H1 (cell line): ENCODE measurements around the gene MTMR1. TPM values are rescaled to one million over a fixed set of nuclear protein-coding genes. Genes with fewer than 3 reads are reported as not detected.

Experiments used
- CTCF ChIA-PET: fragments of 300-600 bp; sonication (Branson Sonifier 250); formaldehyde crosslinking; loops from one replicate; lab custom pipeline; 2021; ENCODE audit not compliant: partially characterized antibody; lab: Charles Lee
- POLR2A ChIA-PET: fragments of 300-600 bp; sonication (Branson Sonifier 250); formaldehyde crosslinking; loops from one replicate; lab custom pipeline; 2021; ENCODE audit warnings: inconsistent platforms; ENCODE audit not compliant: partially characterized antibody; lab: Charles Lee
- DNase-seq, 2 experiments: peaks; one replicate each; pipeline versions ENCODE4 v3.0.0 to v3.0.0-alpha.2; 2010 to 2022; ENCODE audit warnings: low spot score in 2 of 2, low read depth in 1 of 2, mixed read lengths in 1 of 2
- FAIRE-seq: peaks from 2 replicates; lab custom pipeline; 2011; peaks lifted over from hg19 to GRCh38; lab: Jason Lieb, UNC
- H2AFZ ChIP-seq: 2 replicates; pipeline ENCODE4 v1.8.1; 2012; ENCODE audit warnings: low read length, inconsistent platforms
- H2AK5ac ChIP-seq: 2 replicates; pipeline ENCODE4 v1.6.1; 2013; ENCODE audit warnings: low read depth, low read length
- H2BK120ac ChIP-seq: replicated peaks from 2 replicates; pipeline ENCODE3; 2013; ENCODE audit warnings: low read depth, low read length, inconsistent platforms
- H2BK12ac ChIP-seq: 2 replicates; pipeline ENCODE4 v1.6.1; 2013; ENCODE audit warnings: low read depth, low read length
- H2BK15ac ChIP-seq: 2 replicates; pipeline ENCODE4 v1.6.1; 2013; ENCODE audit warnings: low read length
- H2BK20ac ChIP-seq: 2 replicates; pipeline ENCODE4 v1.6.1; 2013; ENCODE audit warnings: low read length
- H2BK5ac ChIP-seq: 2 replicates; pipeline ENCODE4 v1.6.1; 2013; ENCODE audit warnings: low read depth, low read length
- H3K14ac ChIP-seq: 2 replicates; pipeline ENCODE4 v1.6.1; 2013; ENCODE audit warnings: inconsistent platforms; ENCODE audit not compliant: insufficient read length
- H3K18ac ChIP-seq: 2 replicates; pipeline ENCODE4 v1.6.1; 2013; ENCODE audit warnings: low read length; ENCODE audit errors: extremely low read depth
- H3K23ac ChIP-seq: 2 replicates; pipeline ENCODE4 v1.6.1; 2013; ENCODE audit warnings: inconsistent platforms; ENCODE audit not compliant: insufficient read length
- H3K23me2 ChIP-seq: 2 replicates; pipeline ENCODE4 v1.6.1; 2013; ENCODE audit warnings: low read depth, low read length
- H3K27ac ChIP-seq: 2 replicates; pipeline ENCODE4 v1.6.1; 2011; ENCODE audit warnings: low read depth, low read length, inconsistent platforms
- H3K27me3 ChIP-seq, 4 experiments: replicated peaks in 1 of 4; 1 replicate in 1 of 4; 2 replicates in 3 of 4; pipeline versions ENCODE4 v1.6.1 to v1.8.1; 2011 to 2013; ENCODE audit warnings: low read length in 3 of 4, mild to moderate bottlenecking in 3 of 4, inconsistent platforms in 2 of 4, mixed read lengths in 2 of 4, moderate library complexity in 1 of 4; ENCODE audit not compliant: control insufficient read depth in 3 of 4, insufficient read depth in 3 of 4; ENCODE audit errors: extremely low read depth in 1 of 4
- H3K36me3 ChIP-seq, 4 experiments: 2 replicates each; pipeline versions ENCODE4 v1.6.1 to v1.8.1; 2011 to 2013; ENCODE audit warnings: mild to moderate bottlenecking in 4 of 4, low read length in 3 of 4, moderate library complexity in 2 of 4, control low read depth in 1 of 4, inconsistent platforms in 1 of 4; ENCODE audit not compliant: insufficient read depth in 4 of 4, control insufficient read depth in 2 of 4
- H3K4ac ChIP-seq: replicated peaks from 2 replicates; pipeline ENCODE3; 2013; ENCODE audit warnings: low read length, low read depth, mixed read lengths, inconsistent platforms; ENCODE audit not compliant: insufficient read length
- H3K4me1 ChIP-seq, 4 experiments: replicated peaks in 1 of 4; 1 replicate in 1 of 4; 2 replicates in 3 of 4; pipeline versions ENCODE4 v1.6.1 to v1.8.1; 2011 to 2013; ENCODE audit warnings: low read length in 3 of 4, inconsistent platforms in 2 of 4, mixed read lengths in 1 of 4; ENCODE audit not compliant: insufficient read depth in 4 of 4, control insufficient read depth in 3 of 4
- H3K4me2 ChIP-seq, 2 experiments: 2 replicates each; pipeline versions ENCODE4 v1.6.1 to v1.8.1; 2011 to 2013; ENCODE audit warnings: low read depth in 2 of 2, low read length in 2 of 2, control low read depth in 1 of 2, inconsistent platforms in 1 of 2, mild to moderate bottlenecking in 1 of 2; ENCODE audit not compliant: insufficient read depth in 1 of 2
- H3K4me3 ChIP-seq, 4 experiments: fragments of 200-600, 300-600 bp in 1 of 4; sonication (generic), shearing (Covaris generic), sonication (Bioruptor Twin) in 1 of 4; 2 replicates each; pipeline versions ENCODE4 v1.5.1 to v1.8.1; 2011 to 2016; ENCODE audit warnings: low read length in 4 of 4, low read depth in 3 of 4, control low read depth in 2 of 4, inconsistent platforms in 2 of 4, mild to moderate bottlenecking in 2 of 4, mixed read lengths in 1 of 4, moderate library complexity in 1 of 4; ENCODE audit not compliant: insufficient read depth in 2 of 4; ENCODE audit errors: extremely low read depth in 1 of 4
- H3K56ac ChIP-seq: replicated peaks from 2 replicates; pipeline ENCODE3; 2013; ENCODE audit warnings: low read depth, mild to moderate bottlenecking, mixed read lengths, low read length, inconsistent platforms; ENCODE audit not compliant: insufficient read length
- H3K79me1 ChIP-seq: 2 replicates; pipeline ENCODE4 v1.6.1; 2013; ENCODE audit warnings: low read depth, low read length, control low read depth
- H3K79me2 ChIP-seq, 2 experiments: 2 replicates each; pipeline versions ENCODE4 v1.6.1 to v1.8.1; 2012 to 2013; ENCODE audit warnings: low read length in 2 of 2, mild to moderate bottlenecking in 2 of 2, inconsistent platforms in 1 of 2; ENCODE audit not compliant: insufficient read depth in 2 of 2, control insufficient read depth in 1 of 2
- H3K9ac ChIP-seq, 4 experiments: replicated peaks in 1 of 4; 1 replicate in 1 of 4; 2 replicates in 3 of 4; pipeline versions ENCODE4 v1.6.1 to v1.8.1; 2011 to 2013; ENCODE audit warnings: low read depth in 3 of 4, low read length in 3 of 4, control low read depth in 2 of 4, mild to moderate bottlenecking in 2 of 4, moderate library complexity in 2 of 4, inconsistent platforms in 1 of 4; ENCODE audit errors: extremely low read depth in 1 of 4
- H3K9me3 ChIP-seq, 2 experiments: 2 replicates each; pipeline versions ENCODE4 v1.6.1 to v1.8.1; 2012 to 2013; ENCODE audit warnings: mild to moderate bottlenecking in 2 of 2, moderate library complexity in 2 of 2, control low read depth in 1 of 2, inconsistent platforms in 1 of 2, low read depth in 1 of 2, low read length in 1 of 2, mixed read lengths in 1 of 2; ENCODE audit not compliant: insufficient read depth in 2 of 2
- H4K20me1 ChIP-seq, 2 experiments: replicated peaks in 1 of 2; 2 replicates each; pipeline versions ENCODE3 to v1.8.1; 2011 to 2013; ENCODE audit warnings: inconsistent platforms in 2 of 2, low read length in 2 of 2, mild to moderate bottlenecking in 1 of 2; ENCODE audit not compliant: insufficient read depth in 2 of 2, control insufficient read depth in 1 of 2
- H4K5ac ChIP-seq: 2 replicates; pipeline ENCODE4 v1.6.1; 2013; ENCODE audit warnings: low read length, low read depth, mixed read lengths, inconsistent platforms; ENCODE audit not compliant: insufficient read length
- H4K8ac ChIP-seq: 2 replicates; pipeline ENCODE4 v1.8.0; 2013; ENCODE audit warnings: mild to moderate bottlenecking, moderate library complexity, low read length, inconsistent platforms; ENCODE audit not compliant: insufficient read depth; ENCODE audit errors: extremely low read depth
- H4K91ac ChIP-seq: replicated peaks from 2 replicates; pipeline ENCODE3; 2013; ENCODE audit warnings: low read length, mixed read lengths, inconsistent platforms; ENCODE audit not compliant: insufficient read length
- KDM5A ChIP-seq: fragments of 200-600 bp; IDR thresholded peaks from 2 replicates; pipeline ENCODE4 v1.7.1; 2012; ENCODE audit warnings: mild to moderate bottlenecking, low read length, inconsistent platforms, mixed read lengths
- POLR2A ChIP-seq, 2 experiments: IDR thresholded peaks; 1 replicate in 1 of 2; 2 replicates in 1 of 2; pipeline ENCODE4 v1.6.1; 2011; ENCODE audit warnings: low read depth in 2 of 2, low read length in 2 of 2, mild to moderate bottlenecking in 2 of 2; ENCODE audit errors: control extremely low read depth in 1 of 2
- RAD21 ChIP-seq, 2 experiments: IDR thresholded peaks in 1 of 2; conservative IDR thresholded peaks in 1 of 2; 2 replicates each; pipeline ENCODE4 v1.6.1; 2011; ENCODE audit warnings: low read depth in 2 of 2, low read length in 2 of 2, improper control_type of control experiment in 1 of 2, inconsistent platforms in 1 of 2, mild to moderate bottlenecking in 1 of 2, moderate library complexity in 1 of 2
- WGBS, 2 experiments: shearing (Covaris generic) in 1 of 2; methylation state at CpG; one replicate each; pipeline versions ENCODE4 v1.1.6 to v1.1.7; 2013 to 2015; ENCODE audit warnings: low lambda C conversion rate in 2 of 2, mixed read lengths in 2 of 2, inconsistent platforms in 1 of 2, low coverage in 1 of 2, missing lambda C conversion rate in 1 of 2; ENCODE audit not compliant: insufficient replicate concordance in 2 of 2, insufficient coverage in 1 of 2, insufficient read length in 1 of 2; ENCODE audit errors: extremely low coverage in 1 of 2, missing lambda C conversion rate in 1 of 2; 5-methylcytosine and 5-hydroxymethylcytosine counted together
- polyA plus RNA-seq, 7 experiments: library from polyadenylated mRNA; depleted of rRNA in 3 of 7; stranded (reverse) in 5 of 7; unstranded in 2 of 7; fragments of >200 nt in 5 of 7; fragments of 200-250 nt in 2 of 7; gene quantifications; 1 replicate in 5 of 7; 2 replicates in 1 of 7; 4 replicates in 1 of 7; pipeline versions ENCODE4 v1.2.1 to v1.2.3, GENCODE V29; 2011 to 2013; ENCODE audit warnings: missing spikeins in 2 of 7, mixed read lengths in 2 of 7
- total RNA-seq: library from RNA; stranded (reverse); fragmentation: NEBNext Ultra II Directional; extraction: Animal tissue kit (Norgen Biotek cat#: 25700); gene quantifications from 2 replicates; pipeline ENCODE4 v1.2.1, GENCODE V29; 2021

The MTMR1 gene
- total and polyA plus RNA-seq, 2 of the 8 experiments (the other 6 are each of a cell fraction or from before 2014, with no cell fraction given), result 15.1 to 23.8 TPM

DNA sequence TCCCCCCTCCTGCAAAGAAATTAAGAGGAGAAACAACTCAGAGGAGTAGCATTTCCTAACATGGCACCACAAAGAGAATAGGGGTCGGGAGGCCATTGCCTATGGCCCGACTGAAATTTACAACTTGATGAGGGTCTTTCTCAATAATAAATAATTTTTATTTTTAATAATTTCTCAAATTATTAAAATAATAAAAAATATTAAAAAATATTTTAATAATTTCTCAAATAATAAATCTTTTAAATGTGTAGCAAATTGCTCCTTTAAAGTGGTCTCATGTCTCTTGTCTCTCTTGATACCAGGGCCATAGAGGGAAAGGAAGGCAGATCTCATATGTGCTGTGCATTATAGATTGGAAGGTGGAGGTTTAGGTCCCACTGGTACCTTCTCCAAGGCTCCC is 49.2 kb upstream of the MTMR1 start:
- H3K56ac ChIP-seq, result no peak overlapping the region
- H3K36me3 ChIP-seq, result no peaks in the 10 kb centered on the region; a peak in 2 of 8 replicates
- H3K23me2 ChIP-seq, result no peaks in the 10 kb centered on the region
- H3K18ac ChIP-seq, result no peak overlapping the region
- no peaks in the 10 kb centered on the region for H3K79me1 ChIP-seq
- H4K20me1 ChIP-seq, result no peaks in the 10 kb centered on the region
- no peak overlapping the region for H2AFZ ChIP-seq
- 100% methylated on average over 2 of the region's 2 CpGs; no CpG with 5 or more reads in 1 of the 2 experiments for WGBS, 2 experiments
- H3K27ac ChIP-seq, result no peak overlapping the region
- H3K9me3 ChIP-seq, result no peaks in the 10 kb centered on the region
- no peak overlapping the region for H2BK12ac ChIP-seq
- H3K4me1 ChIP-seq, result no peaks in the 10 kb centered on the region
- no peak overlapping the region for H2BK20ac ChIP-seq
- H3K27me3 ChIP-seq, result no peaks in the 10 kb centered on the region
- POLR2A ChIA-PET, result no interaction called here
- no peak overlapping the region for H3K9ac ChIP-seq
- no peak overlapping the region for H3K4me3 ChIP-seq
- no peak overlapping the region for H3K4ac ChIP-seq
- H3K4me2 ChIP-seq, result no peak overlapping the region
- H3K23ac ChIP-seq, result no peak overlapping the region
- no peak overlapping the region for H2AK5ac ChIP-seq
- H2BK120ac ChIP-seq, result no peak overlapping the region
- no peak overlapping the region for H4K5ac ChIP-seq
- DNase-seq, result no peak
- no peak overlapping the region for H3K14ac ChIP-seq
- no peak for FAIRE-seq
- no peak overlapping the region for H4K8ac ChIP-seq
- no peak for TF ChIP-seq RAD21 (IDR thresholded peaks at IDR 0.05 in 1 of 2, conservative IDR thresholded peaks at IDR 0.05 in 1 of 2; ENCODE audit: low read depth in 2 of 2, low read length in 2 of 2)
- no peak for TF ChIP-seq POLR2A (IDR thresholded peaks at IDR 0.05; ENCODE audit: control extremely low read depth in 1 of 2, low read depth in 2 of 2, low read length in 2 of 2)
- no peak for TF ChIP-seq KDM5A
- CTCF ChIA-PET, result no interaction called here
- no peak overlapping the region for H2BK15ac ChIP-seq
- no peak overlapping the region for H4K91ac ChIP-seq
- H2BK5ac ChIP-seq, result no peak overlapping the region
- no peaks in the 10 kb centered on the region for H3K79me2 ChIP-seq
